H9 (cell line): ENCODE measurements around the gene CHD1. TPM values are rescaled to one million over a fixed set of nuclear protein-coding genes. Genes with fewer than 3 reads are reported as not detected.

ENCODE experiments used
- DNase-seq: peaks from one replicate; pipeline ENCODE4 v3.0.0-alpha.2; 2017
- H2AFZ ChIP-seq: one replicate; pipeline ENCODE4 v1.6.1; 2013; ENCODE audit warnings: mild to moderate bottlenecking, low read length, control low read depth, moderate library complexity
- H2AK5ac ChIP-seq: 2 replicates; pipeline ENCODE4 v1.6.1; 2013; ENCODE audit warnings: low read length, control low read depth, mixed read lengths; ENCODE audit not compliant: insufficient read length
- H2BK120ac ChIP-seq: one replicate; pipeline ENCODE4 v1.6.1; 2013; ENCODE audit warnings: low read depth, mild to moderate bottlenecking, low read length, control low read depth, inconsistent platforms; ENCODE audit not compliant: poor library complexity, severe bottlenecking
- H2BK12ac ChIP-seq: 2 replicates; pipeline ENCODE4 v1.6.1; 2013; ENCODE audit warnings: low read length, control low read depth, mixed read lengths, low read depth; ENCODE audit not compliant: insufficient read length
- H2BK15ac ChIP-seq: 2 replicates; pipeline ENCODE4 v1.6.1; 2013; ENCODE audit warnings: low read depth, low read length, control low read depth
- H2BK20ac ChIP-seq: one replicate; pipeline ENCODE4 v1.6.1; 2013; ENCODE audit warnings: low read depth, mild to moderate bottlenecking, low read length, control low read depth, inconsistent platforms; ENCODE audit not compliant: poor library complexity, severe bottlenecking
- H2BK5ac ChIP-seq: 2 replicates; pipeline ENCODE4 v1.6.1; 2013; ENCODE audit warnings: low read length, control low read depth, mixed read lengths; ENCODE audit not compliant: insufficient read length
- H3K14ac ChIP-seq: 2 replicates; pipeline ENCODE4 v1.6.1; 2013; ENCODE audit warnings: low read length, control low read depth; ENCODE audit not compliant: insufficient read depth
- H3K18ac ChIP-seq: 2 replicates; pipeline ENCODE4 v1.6.1; 2013; ENCODE audit warnings: low read depth, mild to moderate bottlenecking, mixed read lengths, low read length, control low read depth; ENCODE audit not compliant: insufficient read length
- H3K23ac ChIP-seq: 2 replicates; pipeline ENCODE4 v1.6.1; 2013; ENCODE audit warnings: low read length, control low read depth, mixed read lengths, low read depth; ENCODE audit not compliant: insufficient read length
- H3K23me2 ChIP-seq: 2 replicates; pipeline ENCODE4 v1.6.1; 2013; ENCODE audit warnings: low read depth, mild to moderate bottlenecking, mixed read lengths, low read length, control low read depth; ENCODE audit not compliant: insufficient read length, poor library complexity, severe bottlenecking
- H3K27ac ChIP-seq: 2 replicates; pipeline ENCODE4 v1.5.1; 2013; ENCODE audit warnings: low read length, control low read depth, mixed read lengths, low read depth; ENCODE audit not compliant: insufficient read length
- H3K27me3 ChIP-seq: 2 replicates; pipeline ENCODE4 v1.6.1; 2013; ENCODE audit warnings: low read length, control low read depth, inconsistent platforms; ENCODE audit not compliant: insufficient read depth
- H3K4ac ChIP-seq: 2 replicates; pipeline ENCODE4 v1.6.1; 2013; ENCODE audit warnings: low read depth, mild to moderate bottlenecking, control low read depth, inconsistent platforms, low read length, moderate library complexity
- H3K4me1 ChIP-seq: 2 replicates; pipeline ENCODE4 v1.6.1; 2013; ENCODE audit warnings: low read length, control low read depth, inconsistent platforms; ENCODE audit not compliant: insufficient read depth
- H3K4me2 ChIP-seq: 2 replicates; pipeline ENCODE4 v1.6.1; 2013; ENCODE audit warnings: low read length, control low read depth, mixed read lengths; ENCODE audit not compliant: insufficient read length, insufficient read depth
- H3K56ac ChIP-seq: 2 replicates; pipeline ENCODE4 v1.6.1; 2013; ENCODE audit warnings: low read depth, mild to moderate bottlenecking, mixed read lengths, low read length, control low read depth; ENCODE audit not compliant: insufficient read length
- H3K79me1 ChIP-seq: 2 replicates; pipeline ENCODE4 v1.6.1; 2013; ENCODE audit warnings: low read depth, mild to moderate bottlenecking, moderate library complexity, low read length, control low read depth, inconsistent platforms; ENCODE audit not compliant: insufficient read depth, poor library complexity, severe bottlenecking
- H3K79me2 ChIP-seq: 2 replicates; pipeline ENCODE4 v1.6.1; 2013; ENCODE audit warnings: low read length, control low read depth, inconsistent platforms; ENCODE audit not compliant: insufficient read depth
- H3K9ac ChIP-seq: 2 replicates; pipeline ENCODE4 v1.6.1; 2013; ENCODE audit warnings: low read length, control low read depth, mixed read lengths; ENCODE audit not compliant: insufficient read length; ENCODE audit errors: extremely low read depth
- H3K9me3 ChIP-seq: one replicate; pipeline ENCODE4 v1.6.1; 2013; ENCODE audit warnings: low read depth, low read length, inconsistent platforms; ENCODE audit not compliant: control insufficient read depth
- H3T11ph ChIP-seq: one replicate; pipeline ENCODE4 v1.6.1; 2013; ENCODE audit warnings: mild to moderate bottlenecking, low read length, control low read depth, inconsistent platforms
- H4K20me1 ChIP-seq: one replicate; pipeline ENCODE4 v1.6.1; 2013; ENCODE audit not compliant: control insufficient read depth, insufficient read length, insufficient read depth
- H4K5ac ChIP-seq: 2 replicates; pipeline ENCODE4 v1.6.1; 2013; ENCODE audit warnings: low read depth, mild to moderate bottlenecking, mixed read lengths, low read length, control low read depth; ENCODE audit not compliant: insufficient read length
- H4K8ac ChIP-seq: replicated peaks from 2 replicates; pipeline ENCODE4 v1.6.1; 2013; ENCODE audit warnings: low read length, control low read depth, mixed read lengths, low read depth; ENCODE audit not compliant: insufficient read length
- H4K91ac ChIP-seq: 2 replicates; pipeline ENCODE4 v1.6.1; 2013; ENCODE audit warnings: low read depth, mild to moderate bottlenecking, moderate library complexity, mixed read lengths, low read length, control low read depth; ENCODE audit not compliant: insufficient read length
- H3K27ac Mint-ChIP-seq, 3 experiments: 2 replicates in 2 of 3; 3 replicates in 1 of 3; pipeline ENCODE4 v1.8.0; 2020 to 2021; ENCODE audit warnings: mixed read lengths in 3 of 3, mild to moderate bottlenecking in 1 of 3, moderate library complexity in 1 of 3
- H3K27me3 Mint-ChIP-seq: 2 replicates; pipeline ENCODE4 v1.8.0; 2021; ENCODE audit warnings: low read depth, mild to moderate bottlenecking, moderate library complexity, mixed read lengths
- H3K36me3 Mint-ChIP-seq, 3 experiments: 2 replicates in 2 of 3; 3 replicates in 1 of 3; pipeline ENCODE4 v1.8.0; 2020 to 2021; ENCODE audit warnings: low read depth in 3 of 3, mixed read lengths in 3 of 3; ENCODE audit not compliant: insufficient read depth in 1 of 3
- H3K4me1 Mint-ChIP-seq, 2 experiments: 2 replicates each; pipeline ENCODE4 v1.8.0; 2020; ENCODE audit warnings: mixed read lengths in 2 of 2
- H3K4me3 Mint-ChIP-seq, 2 experiments: 2 replicates in 1 of 2; 3 replicates in 1 of 2; pipeline ENCODE4 v1.8.0; 2020 to 2021; ENCODE audit warnings: mild to moderate bottlenecking in 2 of 2, mixed read lengths in 2 of 2, moderate library complexity in 1 of 2
- H3K9me3 Mint-ChIP-seq, 2 experiments: 2 replicates in 1 of 2; 3 replicates in 1 of 2; pipeline ENCODE4 v1.8.0; 2020; ENCODE audit warnings: mild to moderate bottlenecking in 2 of 2, mixed read lengths in 2 of 2, moderate library complexity in 1 of 2
- CTCF ChIP-seq: fragments of 200-600 bp; sonication (generic); conservative IDR thresholded peaks from 3 replicates; pipeline ENCODE4 v1.8.0; 2021; ENCODE audit warnings: antibody characterized with exemption, mild to moderate bottlenecking
- WGBS: extraction: QIAGEN DNeasy Blood & Tissue Kit; methylation state at CpG from one replicate; pipeline ENCODE4 v1.1.7; 2013; ENCODE audit warnings: missing lambda C conversion rate, low lambda C conversion rate, mixed read lengths; ENCODE audit not compliant: insufficient read length; ENCODE audit errors: extremely low coverage; 5-methylcytosine and 5-hydroxymethylcytosine counted together
- total RNA-seq: library from RNA; stranded (reverse); gene quantifications from 2 replicates; pipeline ENCODE4 v1.2.1, GENCODE V29; 2021

The CHD1 gene
- total RNA-seq, 1 experiment from 2014 or later, result 62.7 TPM

GRCh38 chr5:98904780-98905179 is 24.0 kb downstream of the CHD1 start:
- no peak overlapping the region for H2BK5ac ChIP-seq
- no peak overlapping the region for H3K23ac ChIP-seq
- H3K4me2 ChIP-seq, result no peak overlapping the region
- H3K4me3 Mint-ChIP-seq, result no peak overlapping the region
- no peaks in the 10 kb centered on the region for H3K9me3 Mint-ChIP-seq
- H3K36me3 Mint-ChIP-seq, result peaks cover 17 to 51% (median 38%) of the 10 kb centered on the region in 3 experiments
- no peak overlapping the region for H3T11ph ChIP-seq
- H3K4me1 Mint-ChIP-seq, result peaks cover 14 to 16% of the 10 kb centered on the region in 2 experiments
- H2BK15ac ChIP-seq, result no peak overlapping the region
- no peak overlapping the region for H3K56ac ChIP-seq
- no peaks in the 10 kb centered on the region; the same call in 1 of the 2 replicates for H3K79me2 ChIP-seq
- no peak overlapping the region for H4K8ac ChIP-seq
- no peak overlapping the region for H2BK20ac ChIP-seq
- H3K4ac ChIP-seq, result no peak overlapping the region
- WGBS, result no CpG with 5 or more reads among the region's 6 CpGs
- H3K79me1 ChIP-seq, result no peaks in the 10 kb centered on the region
- H3K14ac ChIP-seq, result no peak overlapping the region
- no peaks in the 10 kb centered on the region for H3K27me3 ChIP-seq
- H2BK120ac ChIP-seq, result no peak overlapping the region
- H2AK5ac ChIP-seq, result no peak overlapping the region
- H2AFZ ChIP-seq, result no peak overlapping the region
- H3K4me1 ChIP-seq, result no peaks in the 10 kb centered on the region
- H4K20me1 ChIP-seq, result no peaks in the 10 kb centered on the region
- no peaks in the 10 kb centered on the region for H3K27me3 Mint-ChIP-seq
- no peak overlapping the region for H3K9ac ChIP-seq
- H3K23me2 ChIP-seq, result no peaks in the 10 kb centered on the region
- no peak overlapping the region for H3K27ac Mint-ChIP-seq
- no peaks in the 10 kb centered on the region for H3K9me3 ChIP-seq
- H4K91ac ChIP-seq, result no peak overlapping the region
- DNase-seq, result no peak
- H2BK12ac ChIP-seq, result no peak overlapping the region
- H4K5ac ChIP-seq, result no peak overlapping the region
- no peak overlapping the region for H3K18ac ChIP-seq
- TF ChIP-seq CTCF, result no peak
- H3K27ac ChIP-seq, result no peak overlapping the region
